DOHH2 (cell line): ENCODE data around the gene ZNF593.

ENCODE experiments used
- EZH2phosphoT487 ChIP-seq: fragments of 200-600 bp; sonication (generic); IDR thresholded peaks from 2 replicates; pipeline ENCODE4 v1.6.1; 2017; ENCODE audit warnings: borderline replicate concordance, mild to moderate bottlenecking, antibody characterized with exemption, low read length, moderate library complexity, mixed read lengths
- TF ChIP-seq, protein P1 (sequence below): fragments of 200-600 bp; sonication (generic); IDR thresholded peaks from one replicate; pipeline ENCODE4 v1.5.1; 2014; ENCODE audit warnings: antibody characterized with exemption, mild to moderate bottlenecking, low read depth, low read length; ENCODE audit not compliant: poor library complexity, severe bottlenecking

DNA sequence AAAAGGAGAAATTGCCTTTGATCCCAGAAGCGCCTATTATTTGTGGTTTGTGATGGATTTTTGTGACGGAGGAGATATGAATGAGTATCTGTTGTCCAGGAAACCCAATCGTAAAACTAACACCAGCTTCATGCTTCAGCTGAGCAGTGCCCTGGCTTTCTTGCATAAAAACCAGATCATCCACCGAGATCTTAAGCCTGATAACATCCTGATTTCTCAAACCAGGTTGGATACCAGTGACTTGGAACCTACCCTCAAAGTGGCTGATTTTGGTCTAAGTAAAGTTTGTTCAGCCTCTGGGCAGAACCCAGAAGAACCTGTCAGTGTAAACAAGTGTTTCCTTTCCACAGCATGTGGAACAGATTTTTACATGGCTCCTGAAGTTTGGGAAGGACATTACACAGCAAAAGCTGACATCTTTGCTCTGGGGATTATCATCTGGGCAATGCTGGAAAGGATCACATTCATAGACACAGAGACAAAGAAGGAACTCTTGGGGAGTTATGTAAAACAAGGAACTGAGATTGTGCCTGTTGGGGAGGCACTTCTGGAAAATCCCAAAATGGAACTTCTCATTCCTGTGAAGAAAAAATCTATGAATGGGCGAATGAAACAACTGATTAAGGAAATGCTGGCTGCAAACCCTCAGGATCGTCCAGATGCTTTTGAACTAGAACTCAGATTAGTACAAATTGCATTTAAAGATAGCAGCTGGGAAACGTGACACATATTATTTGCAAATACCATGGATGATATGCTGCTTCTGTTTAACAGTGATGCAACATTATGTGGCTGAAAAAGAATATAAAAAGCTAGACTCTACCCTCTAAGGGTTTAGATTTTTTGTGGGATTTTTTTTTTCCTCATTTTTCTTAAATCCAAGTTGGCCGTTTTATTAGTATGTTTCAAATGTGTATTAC, 47.6 kb upstream of the ZNF593 start:
- TF ChIP-seq, protein P1, sequence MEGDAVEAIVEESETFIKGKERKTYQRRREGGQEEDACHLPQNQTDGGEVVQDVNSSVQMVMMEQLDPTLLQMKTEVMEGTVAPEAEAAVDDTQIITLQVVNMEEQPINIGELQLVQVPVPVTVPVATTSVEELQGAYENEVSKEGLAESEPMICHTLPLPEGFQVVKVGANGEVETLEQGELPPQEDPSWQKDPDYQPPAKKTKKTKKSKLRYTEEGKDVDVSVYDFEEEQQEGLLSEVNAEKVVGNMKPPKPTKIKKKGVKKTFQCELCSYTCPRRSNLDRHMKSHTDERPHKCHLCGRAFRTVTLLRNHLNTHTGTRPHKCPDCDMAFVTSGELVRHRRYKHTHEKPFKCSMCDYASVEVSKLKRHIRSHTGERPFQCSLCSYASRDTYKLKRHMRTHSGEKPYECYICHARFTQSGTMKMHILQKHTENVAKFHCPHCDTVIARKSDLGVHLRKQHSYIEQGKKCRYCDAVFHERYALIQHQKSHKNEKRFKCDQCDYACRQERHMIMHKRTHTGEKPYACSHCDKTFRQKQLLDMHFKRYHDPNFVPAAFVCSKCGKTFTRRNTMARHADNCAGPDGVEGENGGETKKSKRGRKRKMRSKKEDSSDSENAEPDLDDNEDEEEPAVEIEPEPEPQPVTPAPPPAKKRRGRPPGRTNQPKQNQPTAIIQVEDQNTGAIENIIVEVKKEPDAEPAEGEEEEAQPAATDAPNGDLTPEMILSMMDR: no peak
- TF ChIP-seq EZH2phosphoT487: no peak
